H1 (cell line): Measurements from ENCODE around the gene CYP3A7. TPM values are rescaled to one million over a fixed set of nuclear protein-coding genes. Genes with fewer than 3 reads are reported as not detected.

Experiments
- EGR1 ChIP-seq: IDR thresholded peaks from 2 replicates; pipeline ENCODE4 v1.6.1; 2011; ENCODE audit warnings: low read depth, low read length, borderline replicate concordance
- GTF2F1 ChIP-seq: IDR thresholded peaks from 2 replicates; pipeline ENCODE4 v1.6.1; 2012; ENCODE audit warnings: low read depth, low read length, improper control_type of control experiment, borderline replicate concordance
- polyA plus RNA-seq, 7 experiments: library from polyadenylated mRNA; depleted of rRNA in 3 of 7; stranded (reverse) in 5 of 7; unstranded in 2 of 7; fragments of >200 nt in 5 of 7; fragments of 200-250 nt in 2 of 7; gene quantifications; 1 replicate in 5 of 7; 2 replicates in 1 of 7; 4 replicates in 1 of 7; pipeline versions ENCODE4 v1.2.1 to v1.2.3, GENCODE V29; 2011 to 2013; ENCODE audit warnings: missing spikeins in 2 of 7, mixed read lengths in 2 of 7
- total RNA-seq: library from RNA; stranded (reverse); fragmentation: NEBNext Ultra II Directional; extraction: Animal tissue kit (Norgen Biotek cat#: 25700); gene quantifications from 2 replicates; pipeline ENCODE4 v1.2.1, GENCODE V29; 2021

The CYP3A7 gene
- total and polyA plus RNA-seq, 2 of the 8 experiments (the other 6 are each of a cell fraction or from before 2014, with no cell fraction given): not detected

- TF ChIP-seq EGR1 (no peak), GTF2F1 (no peak)
- TF ChIP-seq, all 59 proteins: peak for 0
These were observed 59.8 kb downstream of the CYP3A7 start (continued) for GRCh38 chr7:99674995-99675742.
